Measurements from ENCODE around the gene NIPBL.
"Not testable (repeated sequence)": the region's sequence is repeated elsewhere in the genome, so short reads cannot be mapped to it uniquely, and the experiment has no call there.

The NIPBL gene

GRCh38 chr5:36876299-36876964 lies at the start of gene NIPBL:
TSS of gene NIPBL (plus strand) at chr5:36876769. CDS start at chr5:36953697, 76,928 bp downstream.
- peak; percentile 75 for DNase-seq (ENCODE audit: low read depth)

GRCh38 chr5:36832274-36832673 lies 44.3 kb upstream of the NIPBL start:
- no peak for DNase-seq (ENCODE audit: low read depth)

GRCh38 chr5:36836831-36837230 lies 39.7 kb upstream of the NIPBL start:
- no peak for DNase-seq (ENCODE audit: low read depth)

- no peak for DNase-seq (ENCODE audit: low read depth)
Observed at GRCh38 chr5:36839489-36840476, 36.8 kb upstream of the NIPBL start.

- DNase-seq (ENCODE audit: low read depth): no peak
Observed at GRCh38 chr5:36841677-36842076, 34.9 kb upstream of the NIPBL start.

- no peak for DNase-seq (ENCODE audit: low read depth)
Observed at GRCh38 chr5:36842087-36842486, 34.5 kb upstream of the NIPBL start.

- DNase-seq (ENCODE audit: low read depth): no peak
Observed at GRCh38 chr5:36844305-36844704, 32.3 kb upstream of the NIPBL start.

GRCh38 chr5:36848545-36848944 lies 28.0 kb upstream of the NIPBL start:
- not testable (repeated sequence) for DNase-seq (ENCODE audit: low read depth)

- DNase-seq (ENCODE audit: low read depth): not testable (repeated sequence)
Observed at GRCh38 chr5:36852903-36853302, 23.7 kb upstream of the NIPBL start.

- no peak for DNase-seq (ENCODE audit: low read depth)
Observed at GRCh38 chr5:36854402-36855140, 22.0 kb upstream of the NIPBL start.

GRCh38 chr5:36855141-36855495 lies 21.5 kb upstream of the NIPBL start:
- no peak for DNase-seq (ENCODE audit: low read depth)

GRCh38 chr5:36861871-36862270 lies 14.7 kb upstream of the NIPBL start:
- no peak for DNase-seq (ENCODE audit: low read depth)

- DNase-seq (ENCODE audit: low read depth): no peak
Observed at GRCh38 chr5:36870399-36871040, 6.0 kb upstream of the NIPBL start.

GRCh38 chr5:36874465-36874864 lies 2.1 kb upstream of the NIPBL start:
- no peak for DNase-seq (ENCODE audit: low read depth)

- DNase-seq (ENCODE audit: low read depth): peak; percentile 16
Observed at GRCh38 chr5:36875051-36875789, 1.3 kb upstream of the NIPBL start.

- peak; percentile 53 for DNase-seq (ENCODE audit: low read depth)
Observed at GRCh38 chr5:36875790-36876298, 725 bp upstream of the NIPBL start.

GRCh38 chr5:36876965-36877666 lies 547 bp downstream of the NIPBL start:
- DNase-seq (ENCODE audit: low read depth): peak; percentile 28

GRCh38 chr5:36877667-36878391 lies 1.3 kb downstream of the NIPBL start:
- no peak for DNase-seq (ENCODE audit: low read depth)

GRCh38 chr5:36878392-36879082 lies 2.0 kb downstream of the NIPBL start:
- DNase-seq (ENCODE audit: low read depth): no peak

All from stimulated activated CD8-positive, alpha-beta memory T cell treated with anti-CD3 and anti-CD28 coated beads, Interleukin-15, amount 100 ng/mL, for 1 hour (primary cell).